ENCODE measurements around the gene HACL1.

The HACL1 gene

DNA sequence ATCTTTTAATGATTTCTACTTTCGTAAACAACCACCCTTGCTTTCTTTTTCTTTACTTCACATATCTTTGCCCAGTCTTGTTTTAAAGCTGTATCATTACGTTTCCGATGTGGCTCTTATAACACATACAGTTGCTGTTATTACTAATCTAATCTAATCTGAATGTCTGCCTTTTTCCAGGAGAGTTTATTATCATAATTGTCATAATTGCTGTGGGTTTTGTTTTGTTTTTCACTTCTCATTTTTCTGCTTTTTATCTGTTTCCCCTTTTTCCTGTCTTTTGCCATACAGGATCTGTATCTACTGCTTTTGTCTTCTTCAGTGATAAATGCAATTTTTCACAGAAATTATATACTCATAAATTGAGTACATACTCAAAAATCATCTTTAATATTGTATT is 24.9 kb downstream of the HACL1 start:
- no peak overlapping the region for H3K4ac ChIP-seq (ENCODE audit: low read depth, low read length)
- no peak overlapping the region for H2BK5ac ChIP-seq (ENCODE audit: low read depth, low read length, poor library complexity)
- no peaks in the 10 kb centered on the region for H3K27me3 ChIP-seq (ENCODE audit: insufficient read depth, low read length)
- no peak overlapping the region for H2AFZ ChIP-seq (ENCODE audit: insufficient read depth, low read length, poor library complexity)
- H3K4me2 ChIP-seq (ENCODE audit: low read length): no peak overlapping the region
- no peak overlapping the region for H2AK5ac ChIP-seq (ENCODE audit: low read length)
- no peak overlapping the region for H4K12ac ChIP-seq (ENCODE audit: low read depth, low read length)
- no peak overlapping the region for H4K91ac ChIP-seq (ENCODE audit: low read depth, low read length)
- H3K79me1 ChIP-seq (ENCODE audit: low read length): no peaks in the 10 kb centered on the region
- peaks cover 0 to 2% of the 10 kb centered on the region in 2 experiments for H3K36me3 ChIP-seq (ENCODE audit: control insufficient read depth in 1 of 2, insufficient read depth in 2 of 2, low read length in 2 of 2)
- no peak overlapping the region for H3K4me3 ChIP-seq (ENCODE audit: low read depth, low read length)
- H3K79me2 ChIP-seq (ENCODE audit: control insufficient read depth, insufficient read depth, low read length, poor library complexity): no peaks in the 10 kb centered on the region
- no CpG with 5 or more reads among the region's 3 CpGs for WGBS (ENCODE audit: extremely low coverage, insufficient coverage, insufficient read length)
- no peak for DNase-seq
- H3K4me1 ChIP-seq (ENCODE audit: control insufficient read depth in 1 of 2, insufficient read depth in 2 of 2, low read length in 2 of 2): no peaks in the 10 kb centered on the region
- H3K9me3 ChIP-seq (ENCODE audit: insufficient read depth, low read depth, low read length): no peaks in the 10 kb centered on the region
- no peak overlapping the region for H3K14ac ChIP-seq (ENCODE audit: low read length)
- H2BK120ac ChIP-seq (ENCODE audit: insufficient read depth, low read length, poor library complexity): no peak overlapping the region
- no peak overlapping the region for H2BK12ac ChIP-seq (ENCODE audit: low read length)
- no peak overlapping the region for H3K23ac ChIP-seq (ENCODE audit: low read length)
- no peak overlapping the region for H4K8ac ChIP-seq (ENCODE audit: low read depth, low read length)
- no peak overlapping the region for H3K18ac ChIP-seq (ENCODE audit: low read length)
- no peak overlapping the region for H3K27ac ChIP-seq (ENCODE audit: low read depth, low read length)
- H3K9ac ChIP-seq (ENCODE audit: low read length): no peak overlapping the region

DNA sequence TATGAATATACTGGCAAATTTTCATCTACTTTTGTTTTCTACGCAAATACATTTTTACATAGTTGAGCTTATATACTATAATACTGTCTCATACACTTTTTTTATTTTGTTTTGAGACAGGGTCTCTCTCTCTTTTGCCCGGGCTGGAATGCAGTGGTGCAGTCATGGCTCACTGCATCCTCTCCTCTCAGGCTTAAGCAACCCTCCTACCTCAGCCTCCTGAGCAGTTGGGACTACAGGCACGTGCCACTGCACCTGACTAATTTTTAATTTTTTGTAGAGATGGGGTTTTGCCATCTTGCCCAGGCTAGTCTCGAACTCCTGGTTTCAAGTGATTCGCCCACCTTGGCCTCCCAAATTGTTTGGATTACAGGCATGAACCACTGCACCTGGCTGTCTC is 25.9 kb downstream of the HACL1 start:
- no peak overlapping the region for H3K27ac ChIP-seq (ENCODE audit: low read depth, low read length)
- no peaks in the 10 kb centered on the region for H3K9me3 ChIP-seq (ENCODE audit: insufficient read depth, low read depth, low read length)
- no CpG with 5 or more reads among the region's 5 CpGs for WGBS (ENCODE audit: extremely low coverage, insufficient coverage, insufficient read length)
- H3K4me2 ChIP-seq (ENCODE audit: low read length): no peak overlapping the region
- no peak overlapping the region for H2BK12ac ChIP-seq (ENCODE audit: low read length)
- no peak overlapping the region for H4K12ac ChIP-seq (ENCODE audit: low read depth, low read length)
- H2AK5ac ChIP-seq (ENCODE audit: low read length): no peak overlapping the region
- H3K79me2 ChIP-seq (ENCODE audit: control insufficient read depth, insufficient read depth, low read length, poor library complexity): no peaks in the 10 kb centered on the region
- no peak overlapping the region for H3K23ac ChIP-seq (ENCODE audit: low read length)
- H2BK120ac ChIP-seq (ENCODE audit: insufficient read depth, low read length, poor library complexity): no peak overlapping the region
- H3K36me3 ChIP-seq (ENCODE audit: control insufficient read depth in 1 of 2, insufficient read depth in 2 of 2, low read length in 2 of 2): peaks cover 0 to 2% of the 10 kb centered on the region in 2 experiments
- no peak overlapping the region for H4K8ac ChIP-seq (ENCODE audit: low read depth, low read length)
- no peak overlapping the region for H4K91ac ChIP-seq (ENCODE audit: low read depth, low read length)
- no peaks in the 10 kb centered on the region for H3K79me1 ChIP-seq (ENCODE audit: low read length)
- no peak overlapping the region for H3K14ac ChIP-seq (ENCODE audit: low read length)
- no peaks in the 10 kb centered on the region for H3K4me1 ChIP-seq (ENCODE audit: control insufficient read depth in 1 of 2, insufficient read depth in 2 of 2, low read length in 2 of 2)
- H3K27me3 ChIP-seq (ENCODE audit: insufficient read depth, low read length): no peaks in the 10 kb centered on the region
- H2AFZ ChIP-seq (ENCODE audit: insufficient read depth, low read length, poor library complexity): no peak overlapping the region
- H3K18ac ChIP-seq (ENCODE audit: low read length): no peak overlapping the region
- H2BK5ac ChIP-seq (ENCODE audit: low read depth, low read length, poor library complexity): no peak overlapping the region
- H3K4me3 ChIP-seq (ENCODE audit: low read depth, low read length): no peak overlapping the region
- no peak for DNase-seq
- no peak overlapping the region for H3K9ac ChIP-seq (ENCODE audit: low read length)
- H3K4ac ChIP-seq (ENCODE audit: low read depth, low read length): no peak overlapping the region

DNA sequence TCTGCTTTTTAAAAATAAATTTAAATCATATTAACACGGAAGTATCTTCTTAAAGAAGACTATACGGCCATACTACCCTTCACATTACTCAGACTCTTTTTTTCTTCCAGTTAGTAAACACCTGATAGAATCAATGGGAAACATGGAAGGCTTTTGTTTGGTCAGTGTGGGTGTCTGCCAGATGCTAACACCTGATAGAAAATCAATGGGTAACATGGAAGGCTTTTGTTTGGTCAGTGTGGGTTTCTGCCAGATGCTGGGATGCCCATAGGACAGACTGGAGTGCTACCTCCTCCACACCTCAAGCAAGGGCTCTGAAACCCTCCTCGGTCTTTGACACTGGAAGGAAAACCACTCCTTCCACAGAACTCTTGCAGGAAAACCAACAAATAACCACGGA is 29.2 kb downstream of the HACL1 start:
- Histone ChIP-seq H3K4me3 (ENCODE audit: low read depth, low read length) (no peak overlapping the region), H3K27me3 (ENCODE audit: insufficient read depth, low read length) (no peaks in the 10 kb centered on the region), H2AFZ (ENCODE audit: insufficient read depth, low read length, poor library complexity) (no peak overlapping the region), H3K9ac (ENCODE audit: low read length) (no peak overlapping the region), H3K23ac (ENCODE audit: low read length) (no peak overlapping the region), H3K79me1 (ENCODE audit: low read length) (no peaks in the 10 kb centered on the region), H4K8ac (ENCODE audit: low read depth, low read length) (no peak overlapping the region), H3K36me3 (ENCODE audit: control insufficient read depth in 1 of 2, insufficient read depth in 2 of 2, low read length in 2 of 2) (peaks cover 4 to 7% of the 10 kb centered on the region in 2 experiments), H3K79me2 (ENCODE audit: control insufficient read depth, insufficient read depth, low read length, poor library complexity) (no peaks in the 10 kb centered on the region), H4K12ac (ENCODE audit: low read depth, low read length) (no peak overlapping the region), H2BK12ac (ENCODE audit: low read length) (no peak overlapping the region), H3K4ac (ENCODE audit: low read depth, low read length) (no peak overlapping the region), H3K18ac (ENCODE audit: low read length) (no peak overlapping the region), H4K91ac (ENCODE audit: low read depth, low read length) (no peak overlapping the region), H3K14ac (ENCODE audit: low read length) (no peak overlapping the region), H3K4me2 (ENCODE audit: low read length) (no peak overlapping the region), H3K4me1 (ENCODE audit: control insufficient read depth in 1 of 2, insufficient read depth in 2 of 2, low read length in 2 of 2) (no peaks in the 10 kb centered on the region), H3K9me3 (ENCODE audit: insufficient read depth, low read depth, low read length) (no peaks in the 10 kb centered on the region), H2AK5ac (ENCODE audit: low read length) (no peak overlapping the region), H2BK5ac (ENCODE audit: low read depth, low read length, poor library complexity) (no peak overlapping the region), H3K27ac (ENCODE audit: low read depth, low read length) (no peak overlapping the region), H2BK120ac (ENCODE audit: insufficient read depth, low read length, poor library complexity) (no peak overlapping the region)
- no CpG with 5 or more reads among the region's 4 CpGs for WGBS (ENCODE audit: extremely low coverage, insufficient coverage, insufficient read length)
- DNase-seq: no peak

DNA sequence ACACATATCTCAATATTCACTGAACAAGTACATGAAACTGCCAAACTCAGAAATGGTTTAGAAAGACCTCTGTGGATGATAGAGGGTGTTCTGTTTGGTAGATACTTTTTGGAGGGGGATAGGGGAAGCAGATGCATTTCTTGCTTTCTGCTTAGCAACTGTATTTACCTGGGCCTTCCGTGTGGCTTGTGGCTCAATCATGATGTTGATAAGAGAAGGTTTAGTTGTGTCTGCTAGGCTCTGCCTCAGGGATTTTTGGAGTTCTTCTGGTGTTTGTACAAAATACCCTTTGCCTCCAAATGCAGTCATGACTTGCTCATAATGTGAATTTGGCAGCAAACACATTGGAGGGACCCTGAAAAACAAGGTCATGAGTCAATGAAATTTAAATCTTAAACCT is 38.2 kb downstream of the HACL1 start:
- Histone ChIP-seq H2AK5ac (ENCODE audit: low read length) (no peak overlapping the region), H3K4me1 (ENCODE audit: control insufficient read depth in 1 of 2, insufficient read depth in 2 of 2, low read length in 2 of 2) (no peaks in the 10 kb centered on the region), H2BK5ac (ENCODE audit: low read depth, low read length, poor library complexity) (no peak overlapping the region), H2BK120ac (ENCODE audit: insufficient read depth, low read length, poor library complexity) (no peak overlapping the region), H3K14ac (ENCODE audit: low read length) (no peak overlapping the region), H4K8ac (ENCODE audit: low read depth, low read length) (no peak overlapping the region), H3K36me3 (ENCODE audit: control insufficient read depth in 1 of 2, insufficient read depth in 2 of 2, low read length in 2 of 2) (peaks cover 14 to 24% of the 10 kb centered on the region in 2 experiments), H4K12ac (ENCODE audit: low read depth, low read length) (no peak overlapping the region), H3K27ac (ENCODE audit: low read depth, low read length) (no peak overlapping the region), H3K79me1 (ENCODE audit: low read length) (no peaks in the 10 kb centered on the region), H3K79me2 (ENCODE audit: control insufficient read depth, insufficient read depth, low read length, poor library complexity) (no peaks in the 10 kb centered on the region), H3K27me3 (ENCODE audit: insufficient read depth, low read length) (no peaks in the 10 kb centered on the region), H3K4me3 (ENCODE audit: low read depth, low read length) (no peak overlapping the region), H3K18ac (ENCODE audit: low read length) (no peak overlapping the region), H4K91ac (ENCODE audit: low read depth, low read length) (no peak overlapping the region), H3K9ac (ENCODE audit: low read length) (no peak overlapping the region), H3K9me3 (ENCODE audit: insufficient read depth, low read depth, low read length) (no peaks in the 10 kb centered on the region), H3K4me2 (ENCODE audit: low read length) (no peak overlapping the region), H3K23ac (ENCODE audit: low read length) (no peak overlapping the region), H2AFZ (ENCODE audit: insufficient read depth, low read length, poor library complexity) (no peak overlapping the region), H2BK12ac (ENCODE audit: low read length) (no peak overlapping the region), H3K4ac (ENCODE audit: low read depth, low read length) (no peak overlapping the region)
- WGBS (ENCODE audit: extremely low coverage, insufficient coverage, insufficient read length): no CpG with 5 or more reads among the region's 1 CpG
- no peak for DNase-seq

All from trophoblast cell (in vitro differentiated cells and primary cell).